Measurements from ENCODE around the gene OAS2. TPM values are rescaled to one million over a fixed set of nuclear protein-coding genes. Genes with fewer than 3 reads are reported as not detected.

The OAS2 gene
- total RNA-seq, 1 donor from 2014 or later: 94.2 TPM

- peaks cover 3% of the 10 kb centered on the region for H3K36me3 Mint-ChIP-seq (ENCODE audit: low read depth, unreplicated experiment)
- H3K4me1 Mint-ChIP-seq (ENCODE audit: low read depth, unreplicated experiment): peaks cover 12% of the 10 kb centered on the region
- no peak overlapping the region for H3K27ac Mint-ChIP-seq (ENCODE audit: unreplicated experiment)
- DNase-seq (ENCODE audit: low read depth) (no peak), FAIRE-seq (no peak)
- Histone ChIP-seq H3K4me1 (ENCODE audit: insufficient read depth, low read length) (peaks cover 7% of the 10 kb centered on the region), H3K4me2 (ENCODE audit: low read length) (peak overlapping the region; percentile 92), H4K20me1 (ENCODE audit: insufficient read depth, low read length) (no peaks in the 10 kb centered on the region), H3K9me3 (ENCODE audit: insufficient read depth, low read depth, low read length) (no peaks in the 10 kb centered on the region), H3K27me3 (ENCODE audit: insufficient read depth, low read length) (no peaks in the 10 kb centered on the region), H3K36me3 (ENCODE audit: insufficient read depth, low read length) (no peaks in the 10 kb centered on the region), H3K4me3 (ENCODE audit: insufficient read depth, low read depth, low read length) (no peak overlapping the region), H3K79me2 (ENCODE audit: insufficient read depth, low read length) (no peaks in the 10 kb centered on the region), H2AFZ (ENCODE audit: low read depth, low read length) (no peak overlapping the region), H3K9ac (ENCODE audit: low read length) (no peak overlapping the region), H3K27ac (ENCODE audit: low read depth, low read length) (no peak overlapping the region)
- H3K9me3 Mint-ChIP-seq (ENCODE audit: unreplicated experiment): peaks cover 4% of the 10 kb centered on the region
- H3K27me3 Mint-ChIP-seq (ENCODE audit: low read depth, unreplicated experiment): peaks cover 15% of the 10 kb centered on the region
- H3K4me3 Mint-ChIP-seq (ENCODE audit: unreplicated experiment): peak overlapping the region; percentile 76
- TF ChIP-seq EZH2 (IDR thresholded peaks at IDR 0.05; ENCODE audit: insufficient read depth, low read length): no peak
- TF ChIP-seq CTCF (IDR thresholded peaks at IDR 0.05; ENCODE audit: insufficient read depth, low read depth, low read length): no peak
These were observed 38.4 kb upstream of the OAS2 start for GRCh38 chr12:112939761-112940381.

GRCh38 chr12:112941528-112942335 is 36.6 kb upstream of the OAS2 start:
- peaks cover 4% of the 10 kb centered on the region for H3K9me3 Mint-ChIP-seq (ENCODE audit: unreplicated experiment)
- Histone ChIP-seq H2AFZ (ENCODE audit: low read depth, low read length) (no peak overlapping the region), H3K27me3 (ENCODE audit: insufficient read depth, low read length) (no peaks in the 10 kb centered on the region), H3K9ac (ENCODE audit: low read length) (no peak overlapping the region), H3K4me3 (ENCODE audit: insufficient read depth, low read depth, low read length) (no peak overlapping the region), H3K4me2 (ENCODE audit: low read length) (no peak overlapping the region), H3K4me1 (ENCODE audit: insufficient read depth, low read length) (peaks cover 7% of the 10 kb centered on the region), H3K79me2 (ENCODE audit: insufficient read depth, low read length) (no peaks in the 10 kb centered on the region), H3K27ac (ENCODE audit: low read depth, low read length) (no peak overlapping the region), H4K20me1 (ENCODE audit: insufficient read depth, low read length) (no peaks in the 10 kb centered on the region), H3K9me3 (ENCODE audit: insufficient read depth, low read depth, low read length) (no peaks in the 10 kb centered on the region), H3K36me3 (ENCODE audit: insufficient read depth, low read length) (no peaks in the 10 kb centered on the region)
- peaks cover 15% of the 10 kb centered on the region for H3K27me3 Mint-ChIP-seq (ENCODE audit: low read depth, unreplicated experiment)
- no peak for FAIRE-seq
- no peak for DNase-seq (ENCODE audit: low read depth)
- H3K4me1 Mint-ChIP-seq (ENCODE audit: low read depth, unreplicated experiment): peaks cover 12% of the 10 kb centered on the region
- peaks cover 9% of the 10 kb centered on the region for H3K36me3 Mint-ChIP-seq (ENCODE audit: low read depth, unreplicated experiment)
- TF ChIP-seq CTCF (IDR thresholded peaks at IDR 0.05; ENCODE audit: insufficient read depth, low read depth, low read length): no peak
- no peak for TF ChIP-seq EZH2 (IDR thresholded peaks at IDR 0.05; ENCODE audit: insufficient read depth, low read length)
- H3K4me3 Mint-ChIP-seq (ENCODE audit: unreplicated experiment): no peak overlapping the region
- H3K27ac Mint-ChIP-seq (ENCODE audit: unreplicated experiment): no peak overlapping the region

GRCh38 chr12:112942572-112942971 is 35.7 kb upstream of the OAS2 start:
- H3K79me2 ChIP-seq (ENCODE audit: insufficient read depth, low read length): no peaks in the 10 kb centered on the region
- peaks cover 4% of the 10 kb centered on the region for H3K9me3 Mint-ChIP-seq (ENCODE audit: unreplicated experiment)
- H3K27ac ChIP-seq (ENCODE audit: low read depth, low read length): no peak overlapping the region
- H3K4me3 Mint-ChIP-seq (ENCODE audit: unreplicated experiment): no peak overlapping the region
- no peak for DNase-seq (ENCODE audit: low read depth)
- no peaks in the 10 kb centered on the region for H3K9me3 ChIP-seq (ENCODE audit: insufficient read depth, low read depth, low read length)
- peaks cover 7% of the 10 kb centered on the region for H3K4me1 ChIP-seq (ENCODE audit: insufficient read depth, low read length)
- no peaks in the 10 kb centered on the region for H3K36me3 ChIP-seq (ENCODE audit: insufficient read depth, low read length)
- no peak overlapping the region for H3K4me2 ChIP-seq (ENCODE audit: low read length)
- no peak overlapping the region for H3K27ac Mint-ChIP-seq (ENCODE audit: unreplicated experiment)
- no peaks in the 10 kb centered on the region for H4K20me1 ChIP-seq (ENCODE audit: insufficient read depth, low read length)
- H3K4me3 ChIP-seq (ENCODE audit: insufficient read depth, low read depth, low read length): no peak overlapping the region
- FAIRE-seq: no peak
- H3K4me1 Mint-ChIP-seq (ENCODE audit: low read depth, unreplicated experiment): peaks cover 12% of the 10 kb centered on the region
- H3K27me3 ChIP-seq (ENCODE audit: insufficient read depth, low read length): no peaks in the 10 kb centered on the region
- no peak overlapping the region for H3K9ac ChIP-seq (ENCODE audit: low read length)
- TF ChIP-seq CTCF (IDR thresholded peaks at IDR 0.05; ENCODE audit: insufficient read depth, low read depth, low read length) (no peak), EZH2 (IDR thresholded peaks at IDR 0.05; ENCODE audit: insufficient read depth, low read length) (no peak)
- H2AFZ ChIP-seq (ENCODE audit: low read depth, low read length): no peak overlapping the region
- peaks cover 12% of the 10 kb centered on the region for H3K36me3 Mint-ChIP-seq (ENCODE audit: low read depth, unreplicated experiment)
- H3K27me3 Mint-ChIP-seq (ENCODE audit: low read depth, unreplicated experiment): peaks cover 15% of the 10 kb centered on the region
